GM18498 (cell line): Measurements from ENCODE around the gene CDH13.
"Not testable (repeated sequence)": the region's sequence is repeated elsewhere in the genome, so short reads cannot be mapped to it uniquely, and the experiment has no call there.

Experiments
- ATAC-seq: cut with Tn5 transposase; IDR thresholded peaks from one replicate; pipeline ENCODE4 v1.9.1; 2021; ENCODE audit warnings: mild to moderate bottlenecking, moderate library complexity; ENCODE audit not compliant: unreplicated experiment

CDH13 gene

DNA sequence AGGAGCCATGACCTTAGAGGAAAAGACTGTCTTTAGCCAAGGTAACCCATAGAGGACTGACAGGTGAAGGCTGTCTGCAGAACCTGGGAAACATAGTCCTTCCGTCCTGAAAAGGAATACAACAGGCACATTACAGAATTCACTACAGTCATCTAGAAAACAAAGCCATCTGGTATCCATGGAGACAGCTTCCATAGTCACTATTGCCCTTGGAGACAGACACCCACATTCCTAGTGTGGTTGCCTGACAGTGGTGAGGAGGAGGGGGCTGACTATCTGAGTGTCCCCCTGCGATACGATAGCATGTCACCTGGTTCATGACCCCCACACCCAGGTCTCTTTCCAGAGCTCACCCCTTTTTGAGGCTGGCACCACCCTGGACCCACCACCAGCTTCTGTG lies 254.7 kb downstream of the CDH13 start:
- ATAC-seq, result no peak

GRCh38 chr16:82882226-82882625 lies 255.5 kb downstream of the CDH13 start:
- no peak for ATAC-seq

GRCh38 chr16:82882982-82883835 lies 256.4 kb downstream of the CDH13 start:
- ATAC-seq, result no peak

DNA sequence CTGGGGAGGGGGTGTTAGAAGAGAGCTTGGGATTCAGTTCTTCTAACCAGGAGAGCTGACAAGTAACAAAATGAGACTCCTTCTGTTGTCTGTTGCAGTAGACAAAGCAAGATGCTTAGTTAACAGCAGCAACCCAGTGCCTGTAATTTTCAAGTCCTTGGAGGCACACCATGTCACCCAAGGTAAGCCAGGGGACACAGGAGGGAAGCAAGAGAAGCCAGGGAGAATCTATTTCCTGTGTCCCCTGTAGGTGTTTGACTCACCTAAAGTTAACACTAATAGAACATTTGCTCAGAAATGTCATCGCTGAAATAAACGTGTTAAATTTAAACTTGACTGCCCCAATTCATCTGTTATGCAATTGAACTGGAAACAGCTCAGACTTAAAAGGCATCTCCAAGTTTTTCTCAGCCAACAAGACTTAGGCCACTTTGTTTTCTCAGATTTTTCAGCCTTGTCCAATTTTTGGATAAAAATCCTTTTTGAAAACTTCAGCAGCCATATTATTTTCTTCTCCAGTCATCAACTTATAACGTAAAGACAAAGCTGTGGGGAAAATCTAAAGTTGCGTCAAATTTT lies 257.6 kb downstream of the CDH13 start:
- ATAC-seq, result no peak

GRCh38 chr16:82886146-82886545 lies 259.4 kb downstream of the CDH13 start:
- no peak for ATAC-seq

- no peak for ATAC-seq
These were observed 261.8 kb downstream of the CDH13 start for GRCh38 chr16:82888591-82889001.

GRCh38 chr16:82891424-82891823 lies 264.7 kb downstream of the CDH13 start:
- ATAC-seq, result no peak

GRCh38 chr16:82891918-82892317 lies 265.1 kb downstream of the CDH13 start:
- no peak for ATAC-seq

GRCh38 chr16:82892324-82892723 lies 265.6 kb downstream of the CDH13 start:
- ATAC-seq, result no peak

GRCh38 chr16:82895843-82896242 lies 269.1 kb downstream of the CDH13 start:
- ATAC-seq, result no peak

- no peak for ATAC-seq
These were observed 272.2 kb downstream of the CDH13 start for GRCh38 chr16:82899006-82899405.

DNA sequence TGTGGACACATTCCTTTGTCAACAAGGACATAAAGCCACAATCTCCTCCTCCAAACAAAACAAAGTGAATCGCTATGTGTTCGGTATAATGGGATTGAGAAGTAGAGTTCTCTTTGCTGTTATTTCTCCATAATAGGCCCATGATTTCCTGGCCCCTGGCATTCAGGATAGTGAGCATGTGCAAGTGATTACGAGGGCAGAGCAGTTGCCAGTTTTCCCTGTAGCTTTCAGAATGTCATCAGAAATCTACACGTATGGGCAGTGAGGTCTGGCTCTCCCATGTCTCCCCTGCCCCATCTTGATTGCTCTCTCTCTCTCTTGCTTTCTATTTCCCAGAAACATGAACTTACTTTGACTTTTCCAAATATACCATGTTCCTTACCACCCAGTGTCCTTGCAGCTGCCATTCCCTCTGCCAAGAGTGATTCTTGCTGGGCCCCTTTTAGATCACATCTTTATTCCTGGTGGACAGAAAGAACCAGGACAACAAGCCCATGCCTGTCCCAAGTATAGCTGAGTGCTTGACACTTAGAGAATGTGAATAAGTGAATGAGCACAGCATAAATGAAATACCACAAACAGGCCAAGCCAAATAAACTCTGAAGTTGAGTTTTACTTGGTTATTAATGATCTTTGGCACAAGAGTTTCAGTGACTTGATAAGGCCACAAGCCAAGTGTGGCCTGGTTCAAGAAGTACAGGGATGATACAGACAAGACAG lies 273.1 kb downstream of the CDH13 start:
- ATAC-seq, result no peak

DNA sequence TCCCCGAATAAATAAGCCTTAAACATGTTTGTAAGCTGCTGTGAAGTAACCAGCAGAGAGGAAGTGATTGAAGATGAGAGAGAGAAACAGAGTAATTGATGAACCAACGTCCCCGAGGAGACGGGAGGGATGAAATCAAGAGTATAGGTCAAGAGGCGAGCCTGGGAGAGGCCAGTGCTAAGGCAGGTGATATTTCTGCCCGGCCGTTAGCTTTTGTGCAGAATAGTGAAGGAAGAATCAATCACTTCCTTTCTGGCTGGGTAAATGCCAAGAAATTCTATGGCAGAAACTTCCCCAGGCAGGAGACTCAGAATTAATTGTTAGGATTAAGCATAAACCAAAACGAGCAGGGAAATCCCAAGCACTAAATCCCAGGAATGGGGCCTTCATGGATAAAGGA lies 273.8 kb downstream of the CDH13 start:
- ATAC-seq, result no peak

DNA sequence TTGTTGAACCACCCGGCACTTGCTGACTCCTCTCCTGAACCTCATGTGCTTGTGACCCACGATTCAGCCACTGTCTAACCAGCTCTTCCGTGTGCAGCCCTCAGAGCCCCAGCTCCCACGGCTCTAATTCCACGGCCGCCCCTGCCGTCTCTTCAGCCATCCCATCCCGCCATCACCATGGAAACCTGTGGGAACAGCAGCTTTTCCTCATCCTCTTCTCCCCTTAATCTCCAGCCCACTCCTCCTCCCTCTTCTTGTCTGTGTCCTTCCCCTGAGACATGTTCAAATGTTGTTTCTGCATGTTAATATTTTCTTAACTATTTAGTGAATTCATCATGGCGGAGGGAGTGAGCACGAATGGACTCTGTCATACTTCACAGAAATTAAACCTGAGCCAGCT lies 285.2 kb downstream of the CDH13 start:
- no peak for ATAC-seq

GRCh38 chr16:82915139-82915824 lies 288.5 kb downstream of the CDH13 start:
- no peak for ATAC-seq

DNA sequence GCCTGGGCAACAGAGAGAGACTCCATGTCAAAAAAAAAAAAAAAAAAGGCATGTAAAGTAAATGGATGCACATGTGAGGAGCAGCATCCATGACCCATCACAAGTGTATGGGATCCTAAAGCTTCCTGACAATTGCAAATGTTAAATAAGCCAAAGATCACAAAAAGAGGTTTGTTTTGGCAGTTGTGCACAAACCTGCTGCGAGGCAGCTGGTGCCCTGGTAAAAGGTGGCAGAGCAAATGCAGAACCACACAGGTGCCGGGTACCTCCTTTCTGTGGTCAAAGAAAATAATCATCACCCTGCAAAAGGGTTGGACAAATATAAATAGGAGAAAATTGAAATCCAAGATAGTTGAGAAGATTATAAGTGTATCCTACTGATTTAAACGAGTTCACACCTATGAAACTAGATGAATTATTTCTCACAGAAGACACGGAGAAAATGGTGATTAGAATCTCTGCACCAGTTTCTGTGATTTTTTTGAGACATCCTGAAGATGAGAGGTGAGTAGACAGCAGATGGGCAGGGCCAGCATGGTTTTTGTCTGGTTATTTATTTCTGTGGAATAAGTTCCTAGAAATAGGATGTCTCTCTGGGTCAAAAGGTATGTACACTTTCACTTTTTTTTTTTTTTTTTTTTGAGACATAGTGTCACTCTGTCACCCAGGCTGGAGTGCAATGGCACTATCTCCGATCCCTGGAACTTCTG lies 291.3 kb downstream of the CDH13 start:
- ATAC-seq, result no peak

DNA sequence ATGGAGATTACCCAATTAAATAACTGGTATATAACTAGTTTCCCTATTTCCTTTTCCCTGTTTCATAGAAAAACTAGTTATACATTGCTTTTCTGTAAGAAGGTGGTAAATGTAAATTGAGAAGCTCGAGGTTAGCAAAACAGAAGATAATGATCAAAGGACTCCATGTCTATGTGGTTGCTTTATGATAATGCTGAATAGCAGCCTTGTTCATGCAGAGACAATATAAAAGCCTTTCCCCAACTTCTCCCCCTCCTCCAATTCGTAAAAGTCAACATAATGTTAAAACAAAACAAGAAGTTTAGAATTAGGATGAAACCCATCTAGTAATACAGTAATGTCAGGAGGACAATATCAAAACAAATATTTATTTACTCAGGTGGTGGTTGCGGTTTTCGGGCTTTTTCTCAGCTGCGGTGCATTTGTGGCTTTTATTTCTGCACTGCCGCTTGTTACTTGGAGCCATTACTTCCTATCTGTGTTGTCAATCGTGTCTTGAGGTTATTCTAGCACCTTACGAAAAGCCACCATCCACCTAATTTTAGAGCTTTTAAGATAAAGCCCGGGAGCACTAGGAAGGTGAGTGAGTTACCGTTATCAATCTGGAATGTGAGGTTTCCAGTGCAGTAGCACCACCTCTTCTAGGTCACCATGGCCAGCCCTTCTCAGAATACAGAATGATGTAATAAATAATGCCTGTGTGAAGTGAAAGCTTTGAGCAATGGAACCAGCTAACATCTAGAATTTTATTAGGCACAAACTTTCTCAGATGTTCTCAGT lies 297.5 kb downstream of the CDH13 start:
- no peak for ATAC-seq

- no peak for ATAC-seq
These were observed 299.7 kb downstream of the CDH13 start for GRCh38 chr16:82926500-82926899.

DNA sequence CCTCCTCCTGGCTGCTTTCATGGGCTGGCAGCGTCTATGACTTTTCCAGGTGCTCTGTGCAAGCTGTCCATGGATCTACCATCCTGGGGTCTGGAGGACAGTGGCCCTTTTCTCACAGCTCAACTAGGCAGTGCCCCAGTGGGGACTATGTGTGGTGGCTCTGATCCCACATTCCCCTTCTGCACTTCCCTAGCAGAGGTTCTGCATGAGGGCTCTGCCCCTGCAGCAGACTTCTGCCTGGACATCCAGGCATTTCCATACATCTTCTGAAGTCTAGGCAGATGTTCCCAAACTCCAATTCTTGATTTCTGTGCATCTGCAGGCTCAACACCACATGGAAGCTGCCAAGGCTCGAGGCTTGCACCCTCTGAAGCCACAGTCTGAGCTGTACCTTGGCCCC lies 307.2 kb downstream of the CDH13 start:
- ATAC-seq, result not testable (repeated sequence)

GRCh38 chr16:82935766-82936165 lies 309.0 kb downstream of the CDH13 start:
- no peak for ATAC-seq
